Naive thymus-derived CD4-positive, alpha-beta T cell (primary cell): ENCODE data around the gene B3GALT5. TPM values are rescaled to one million over a fixed set of nuclear protein-coding genes. Genes with fewer than 3 reads are reported as not detected.

Experiments
- ATAC-seq: fragments of 150-1000 bp; cut with Tn5 transposase; 2 replicates; pipeline ENCODE4 v1.10.0; 2021; ENCODE audit warnings: mild to moderate bottlenecking, moderate library complexity
- CTCF ChIA-PET: fragments of 350-600 bp; sonication (Branson Sonifier 250); formaldehyde crosslinking; loops from one replicate; lab custom pipeline; 2021; ENCODE audit warnings: antibody characterized with exemption; lab: Charles Lee
- POLR2A ChIA-PET: fragments of 350-600 bp; sonication (Branson Sonifier 250); formaldehyde crosslinking; loops from one replicate; lab custom pipeline; 2021; ENCODE audit warnings: antibody characterized with exemption, inconsistent platforms; lab: Charles Lee
- DNase-seq, 9 donors: peaks; one replicate each; pipeline versions ENCODE4 v3.0.0 to v3.0.0-alpha.2; 2020 to 2022; ENCODE audit warnings: mixed read lengths in 1 of 9
- H3K27ac ChIP-seq: one replicate; pipeline ENCODE4 v1.7.0; 2013; ENCODE audit warnings: mild to moderate bottlenecking, low read depth, low read length, moderate library complexity
- H3K27me3 ChIP-seq, 2 donors: one replicate each; pipeline ENCODE4 v1.7.0; 2013; ENCODE audit warnings: low read length in 2 of 2, mild to moderate bottlenecking in 2 of 2, moderate library complexity in 2 of 2; ENCODE audit not compliant: control insufficient read depth in 2 of 2, insufficient read depth in 2 of 2
- H3K36me3 ChIP-seq, 3 experiments: 1 replicate in 2 of 3; 2 replicates in 1 of 3; pipeline ENCODE4 v1.7.0; 2013; ENCODE audit warnings: low read length in 3 of 3, mild to moderate bottlenecking in 3 of 3, moderate library complexity in 1 of 3; ENCODE audit not compliant: insufficient read depth in 3 of 3, control insufficient read depth in 2 of 3
- H3K4me1 ChIP-seq, 2 donors: one replicate each; pipeline ENCODE4 v1.7.0; 2013; ENCODE audit warnings: low read length in 2 of 2, mild to moderate bottlenecking in 2 of 2, moderate library complexity in 1 of 2; ENCODE audit not compliant: control insufficient read depth in 2 of 2, insufficient read depth in 2 of 2
- H3K4me3 ChIP-seq: 2 replicates; pipeline ENCODE4 v1.7.0; 2013; ENCODE audit warnings: mild to moderate bottlenecking, low read length
- H3K9me3 ChIP-seq, 3 experiments: 1 replicate in 2 of 3; 2 replicates in 1 of 3; pipeline ENCODE4 v1.7.0; 2013; ENCODE audit warnings: low read length in 3 of 3; ENCODE audit not compliant: control insufficient read depth in 2 of 3
- H3K27ac Mint-ChIP-seq, 9 donors: one replicate each; pipeline ENCODE4 v1.8.0; 2020 to 2022; ENCODE audit warnings: mixed read lengths in 9 of 9, mild to moderate bottlenecking in 8 of 9, moderate library complexity in 5 of 9, inconsistent platforms in 2 of 9
- H3K27me3 Mint-ChIP-seq, 5 donors: one replicate each; pipeline ENCODE4 v1.8.0; 2021 to 2022; ENCODE audit warnings: mixed read lengths in 5 of 5, mild to moderate bottlenecking in 1 of 5
- H3K36me3 Mint-ChIP-seq, 5 donors: one replicate each; pipeline ENCODE4 v1.8.0; 2020 to 2022; ENCODE audit warnings: mixed read lengths in 5 of 5, mild to moderate bottlenecking in 3 of 5, inconsistent platforms in 1 of 5
- H3K4me1 Mint-ChIP-seq, 7 donors: one replicate each; pipeline ENCODE4 v1.8.0; 2020 to 2022; ENCODE audit warnings: mixed read lengths in 7 of 7, mild to moderate bottlenecking in 3 of 7, inconsistent platforms in 1 of 7
- H3K4me3 Mint-ChIP-seq, 10 donors: one replicate each; pipeline ENCODE4 v1.8.0; 2020 to 2022; ENCODE audit warnings: mild to moderate bottlenecking in 10 of 10, mixed read lengths in 10 of 10, moderate library complexity in 6 of 10, inconsistent platforms in 2 of 10
- H3K9me3 Mint-ChIP-seq, 11 donors: one replicate each; pipeline ENCODE4 v1.8.0; 2020 to 2022; ENCODE audit warnings: mixed read lengths in 11 of 11, mild to moderate bottlenecking in 4 of 11, inconsistent platforms in 1 of 11, moderate library complexity in 1 of 11
- intact Hi-C, 2 donors: fragments of 100-400 bp; cut with micrococcal nuclease; formaldehyde crosslinking; loops; one replicate each; pipeline ENCODE4 v1.15.1; 2023
- polyA plus RNA-seq, 2 donors: library from polyadenylated mRNA; unstranded; fragments of 300-500 nt; fragmentation: Illumina TruSeq; gene quantifications; one replicate each; pipeline ENCODE4 v1.2.3, GENCODE V29; 2021
- total RNA-seq, 6 experiments: library from RNA in 5 of 6; stranded (reverse) in 5 of 6; gene quantifications; 1 replicate in 5 of 6; 2 replicates in 1 of 6; pipeline ENCODE4 v1.2.3 and lab custom pipeline; 2021 to 2026

The B3GALT5 gene
- total and polyA plus RNA-seq, 7 experiments from 2014 or later = not detected

DNA sequence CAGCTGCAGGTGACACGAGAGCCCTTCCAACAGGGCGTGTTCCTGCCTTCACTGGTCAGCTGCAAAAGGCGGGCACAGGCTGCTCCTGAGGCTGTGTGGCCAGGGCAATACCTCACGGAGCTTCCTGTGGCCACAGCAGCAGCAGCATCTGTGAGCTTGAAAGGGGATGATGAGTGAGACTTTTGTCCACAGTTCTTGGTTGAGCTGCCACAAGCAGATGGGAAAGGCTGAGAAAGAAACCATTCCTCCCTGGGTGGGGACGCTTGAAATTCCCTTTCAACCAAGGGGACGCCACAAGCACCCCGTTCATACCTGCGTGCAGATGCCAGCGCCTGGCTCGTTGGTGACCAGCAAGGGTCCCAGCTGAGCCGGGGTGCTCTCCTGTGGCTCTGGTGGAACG lies 37.6 kb downstream of the B3GALT5 start:
- H3K27me3 Mint-ChIP-seq = peaks cover 0 to 43% (median 5%) of the 10 kb centered on the region in 5 donors
- no peaks in the 10 kb centered on the region for H3K36me3 ChIP-seq
- H3K4me1 ChIP-seq = no peaks in the 10 kb centered on the region
- no peaks in the 10 kb centered on the region for H3K4me1 Mint-ChIP-seq
- peaks cover 0 to 5% (median 0%) of the 10 kb centered on the region in 5 donors for H3K36me3 Mint-ChIP-seq
- H3K4me3 ChIP-seq = no peak overlapping the region
- intact Hi-C loops = no loop called here
- peaks cover 0 to 5% (median 0%) of the 10 kb centered on the region in 3 experiments for H3K9me3 ChIP-seq
- H3K27me3 ChIP-seq = no peaks in the 10 kb centered on the region
- H3K9me3 Mint-ChIP-seq = peaks cover 2 to 39% (median 13%) of the 10 kb centered on the region in 11 donors
- H3K27ac ChIP-seq = no peak overlapping the region
- CTCF ChIA-PET = interaction anchor here (0.7 kb wide), 1 partner anchor 397 kb away, joined by 3 read pairs; no protein-coding TSS in a partner anchor
- ATAC-seq (no peak), DNase-seq (no peak)
- no peak overlapping the region for H3K4me3 Mint-ChIP-seq
- POLR2A ChIA-PET = no interaction called here
- no peak overlapping the region for H3K27ac Mint-ChIP-seq

DNA sequence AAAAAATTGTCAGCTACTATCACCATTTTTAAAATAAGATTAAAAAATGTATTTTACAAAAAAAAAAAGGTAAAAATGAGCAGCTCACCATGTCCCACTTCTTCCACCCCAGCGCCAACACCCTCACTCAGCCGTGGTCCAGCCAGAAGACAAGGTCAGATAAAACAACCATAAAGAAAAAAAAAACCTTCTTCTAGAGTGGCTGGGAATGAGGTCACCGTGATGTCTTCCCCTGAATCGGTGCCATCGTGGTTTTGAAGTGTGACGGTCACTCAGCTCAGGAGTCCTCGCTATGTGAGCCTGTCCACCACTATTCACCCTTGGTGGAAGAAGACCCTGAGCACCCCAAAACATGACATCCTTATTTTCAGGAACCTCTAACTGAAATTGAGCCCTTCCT lies 38.1 kb downstream of the B3GALT5 start:
- H3K4me1 Mint-ChIP-seq = no peaks in the 10 kb centered on the region
- no peaks in the 10 kb centered on the region for H3K27me3 ChIP-seq
- peaks cover 0 to 5% (median 0%) of the 10 kb centered on the region in 3 experiments for H3K9me3 ChIP-seq
- no peak overlapping the region for H3K27ac Mint-ChIP-seq
- H3K27ac ChIP-seq = no peak overlapping the region
- H3K4me3 ChIP-seq = no peak overlapping the region
- intact Hi-C loops = no loop called here
- H3K27me3 Mint-ChIP-seq = peaks cover 0 to 40% (median 5%) of the 10 kb centered on the region in 5 donors
- no peak overlapping the region for H3K4me3 Mint-ChIP-seq
- CTCF ChIA-PET = interaction anchor here (0.7 kb wide), 1 partner anchor 397 kb away, joined by 3 read pairs; no protein-coding TSS in a partner anchor
- POLR2A ChIA-PET = no interaction called here
- no peaks in the 10 kb centered on the region for H3K36me3 ChIP-seq
- H3K36me3 Mint-ChIP-seq = peaks cover 0 to 5% (median 0%) of the 10 kb centered on the region in 5 donors
- ATAC-seq = no peak
- H3K9me3 Mint-ChIP-seq = peaks cover 2 to 39% (median 13%) of the 10 kb centered on the region in 11 donors
- no peaks in the 10 kb centered on the region for H3K4me1 ChIP-seq
- no peak for DNase-seq

DNA sequence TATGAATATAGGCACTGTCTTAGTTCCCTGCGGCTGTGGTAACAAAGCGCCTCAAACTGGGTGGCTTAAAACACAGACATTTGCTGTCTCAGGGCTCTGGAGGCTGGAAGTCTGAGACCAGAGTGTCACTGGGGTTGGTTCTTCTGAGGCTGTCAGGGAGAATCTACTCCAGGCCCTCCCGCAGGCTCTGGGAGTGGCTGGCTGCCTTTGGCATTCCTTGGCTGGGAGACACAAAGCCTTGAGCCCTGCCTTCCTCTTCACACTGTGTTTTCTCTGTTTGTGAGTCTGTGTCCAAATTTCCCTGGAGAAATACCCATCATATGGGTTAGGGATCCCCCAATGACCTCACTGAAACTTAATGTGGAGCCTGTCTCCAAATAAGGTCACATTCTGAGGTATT lies 38.5 kb downstream of the B3GALT5 start:
- H3K4me1 Mint-ChIP-seq = no peaks in the 10 kb centered on the region
- Histone ChIP-seq H3K4me3 (no peak overlapping the region), H3K4me1 (no peaks in the 10 kb centered on the region), H3K36me3 (no peaks in the 10 kb centered on the region), H3K27me3 (no peaks in the 10 kb centered on the region), H3K27ac (no peak overlapping the region), H3K9me3 (peaks cover 0 to 5% (median 0%) of the 10 kb centered on the region in 3 experiments)
- DNase-seq (no peak), ATAC-seq (no peak)
- H3K27ac Mint-ChIP-seq = no peak overlapping the region
- peaks cover 0 to 35% (median 5%) of the 10 kb centered on the region in 5 donors for H3K27me3 Mint-ChIP-seq
- ChIA-PET POLR2A (no interaction called here), CTCF (no interaction called here)
- peaks cover 0 to 5% (median 0%) of the 10 kb centered on the region in 5 donors for H3K36me3 Mint-ChIP-seq
- H3K4me3 Mint-ChIP-seq = no peak overlapping the region
- intact Hi-C loops = no loop called here
- H3K9me3 Mint-ChIP-seq = peaks cover 2 to 39% (median 13%) of the 10 kb centered on the region in 11 donors

DNA sequence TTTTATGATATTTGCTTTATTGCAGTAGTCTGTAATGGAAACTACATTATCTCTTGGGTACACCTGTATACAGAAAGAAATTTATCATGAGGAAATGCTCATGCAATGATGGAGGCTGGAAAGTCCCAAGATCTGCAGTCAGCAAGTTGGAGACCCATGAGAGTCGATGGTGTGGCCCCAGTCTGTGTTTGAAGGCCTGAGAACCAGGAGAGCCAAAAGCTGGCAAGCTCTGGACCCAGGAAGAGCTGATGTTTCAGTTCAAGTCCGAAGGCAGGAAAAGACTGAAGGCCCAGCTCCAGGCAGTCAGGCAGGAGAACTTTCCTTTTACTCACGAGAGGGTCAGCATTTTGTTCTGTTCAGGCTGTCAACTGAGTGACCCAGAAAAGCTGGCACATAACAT lies 42.2 kb downstream of the B3GALT5 start:
- peaks cover 3 to 34% (median 10%) of the 10 kb centered on the region in 5 donors for H3K27me3 Mint-ChIP-seq
- H3K4me3 Mint-ChIP-seq = no peak overlapping the region
- ChIA-PET CTCF (no interaction called here), POLR2A (no interaction called here)
- ATAC-seq (no peak), DNase-seq (no peak)
- Histone ChIP-seq H3K27me3 (no peaks in the 10 kb centered on the region), H3K4me3 (no peak overlapping the region), H3K4me1 (no peaks in the 10 kb centered on the region), H3K27ac (no peak overlapping the region), H3K36me3 (no peaks in the 10 kb centered on the region), H3K9me3 (peaks cover 0 to 5% (median 0%) of the 10 kb centered on the region in 3 experiments)
- peaks cover 0 to 39% (median 12%) of the 10 kb centered on the region in 11 donors for H3K9me3 Mint-ChIP-seq
- H3K27ac Mint-ChIP-seq = no peak overlapping the region
- H3K4me1 Mint-ChIP-seq = peaks cover 0 to 5% (median 0%) of the 10 kb centered on the region in 7 donors
- intact Hi-C loops = no loop called here
- H3K36me3 Mint-ChIP-seq = peaks cover 0 to 5% (median 0%) of the 10 kb centered on the region in 5 donors

GRCh38 chr21:39655589-39655988 lies 42.8 kb downstream of the B3GALT5 start:
- H3K4me1 Mint-ChIP-seq = peaks cover 0 to 5% (median 0%) of the 10 kb centered on the region in 7 donors
- H3K36me3 Mint-ChIP-seq = peaks cover 0 to 5% (median 0%) of the 10 kb centered on the region in 5 donors
- Histone ChIP-seq H3K9me3 (peaks cover 0 to 5% (median 0%) of the 10 kb centered on the region in 3 experiments), H3K36me3 (no peaks in the 10 kb centered on the region), H3K27ac (no peak overlapping the region), H3K4me1 (no peaks in the 10 kb centered on the region), H3K4me3 (no peak overlapping the region), H3K27me3 (no peaks in the 10 kb centered on the region)
- intact Hi-C loops = no loop called here
- H3K27me3 Mint-ChIP-seq = peaks cover 3 to 37% (median 10%) of the 10 kb centered on the region in 5 donors
- no peak for DNase-seq
- H3K9me3 Mint-ChIP-seq = peaks cover 0 to 39% (median 12%) of the 10 kb centered on the region in 11 donors
- no peak for ATAC-seq
- ChIA-PET CTCF (no interaction called here), POLR2A (no interaction called here)
- no peak overlapping the region for H3K4me3 Mint-ChIP-seq
- H3K27ac Mint-ChIP-seq = no peak overlapping the region

GRCh38 chr21:39656209-39656608 lies 43.5 kb downstream of the B3GALT5 start:
- Mint-ChIP-seq H3K36me3 (peaks cover 0 to 4% (median 0%) of the 10 kb centered on the region in 5 donors), H3K4me1 (peaks cover 0 to 5% (median 0%) of the 10 kb centered on the region in 7 donors), H3K4me3 (peak overlapping the region in 1 of 10 donors; percentile 20), H3K27me3 (peaks cover 3 to 39% (median 10%) of the 10 kb centered on the region in 5 donors), H3K27ac (no peak overlapping the region), H3K9me3 (peaks cover 0 to 38% (median 12%) of the 10 kb centered on the region in 11 donors)
- ChIA-PET CTCF (no interaction called here), POLR2A (no interaction called here)
- Histone ChIP-seq H3K4me1 (no peaks in the 10 kb centered on the region), H3K27ac (no peak overlapping the region), H3K9me3 (peaks cover 0 to 5% (median 0%) of the 10 kb centered on the region in 3 experiments), H3K36me3 (no peaks in the 10 kb centered on the region), H3K4me3 (no peak overlapping the region), H3K27me3 (no peaks in the 10 kb centered on the region)
- DNase-seq (no peak), ATAC-seq (no peak)
- intact Hi-C loops = no loop called here
